HG02623 (cell line): ENCODE results near the gene AGAP1.

ENCODE experiments used
- ATAC-seq: cut with Tn5 transposase; IDR thresholded peaks from one replicate; pipeline ENCODE4 v1.9.1; 2021; ENCODE audit warnings: moderate library complexity; ENCODE audit not compliant: unreplicated experiment

The AGAP1 gene

GRCh38 chr2:235703711-235704295 lies 210.0 kb downstream of the AGAP1 start:
- ATAC-seq: no peak

DNA sequence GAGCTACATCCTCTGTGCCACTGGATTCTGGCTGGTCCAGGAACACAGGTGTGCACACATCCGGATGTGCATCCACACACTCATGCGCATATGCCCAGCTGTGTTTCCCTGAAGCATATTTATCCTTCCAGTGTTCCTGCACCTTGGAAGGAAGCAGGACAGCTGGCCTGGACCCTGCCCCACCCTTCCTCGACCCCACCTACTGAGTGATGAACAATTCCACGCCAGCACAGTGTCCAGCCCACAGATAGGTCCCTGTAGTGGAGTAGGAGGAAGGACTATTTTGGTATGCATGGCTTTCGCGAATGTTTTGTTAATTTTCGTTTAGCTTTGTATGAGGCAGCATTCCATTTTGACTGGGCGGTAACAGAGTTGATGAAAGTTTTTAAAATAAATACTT lies 211.5 kb downstream of the AGAP1 start:
- no peak for ATAC-seq

- no peak for ATAC-seq
Observed at GRCh38 chr2:235706506-235706905, 212.7 kb downstream of the AGAP1 start.

- no peak for ATAC-seq
Observed at GRCh38 chr2:235707411-235708096, 213.7 kb downstream of the AGAP1 start.

DNA sequence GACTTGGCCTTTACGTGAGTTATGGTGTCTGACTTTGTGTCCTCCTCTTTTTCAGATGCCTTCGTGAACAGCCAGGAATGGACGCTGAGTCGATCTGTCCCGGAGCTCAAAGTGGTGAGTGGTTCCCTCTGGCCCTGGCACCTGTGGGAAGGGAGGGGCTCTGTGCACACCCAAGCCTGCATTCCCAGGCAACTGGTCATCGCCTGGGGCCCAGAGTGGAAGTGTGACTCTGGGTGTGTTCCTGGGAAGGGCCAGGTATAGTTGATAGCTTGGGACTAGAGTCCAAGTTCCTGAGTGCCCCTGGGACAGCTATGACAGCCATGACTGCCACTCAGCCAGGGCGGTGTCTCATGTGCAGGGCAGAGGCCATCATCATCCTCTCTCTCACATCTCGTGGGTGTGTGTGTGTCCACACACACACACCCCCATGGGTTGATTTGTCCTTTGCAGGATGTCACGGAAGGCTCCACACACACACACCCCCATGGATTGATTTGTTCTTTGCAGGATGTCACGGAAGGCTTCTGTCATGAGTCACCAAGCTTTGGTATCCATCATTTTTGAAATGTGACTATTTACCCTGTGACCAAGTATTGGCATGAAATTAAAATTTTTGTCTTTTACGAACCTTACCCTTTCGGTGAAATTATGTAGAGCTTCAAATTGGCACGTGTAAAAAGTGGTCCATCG lies 215.4 kb downstream of the AGAP1 start:
- no peak for ATAC-seq

- no peak for ATAC-seq
Observed at GRCh38 chr2:235709969-235710879, 216.4 kb downstream of the AGAP1 start.

- ATAC-seq: no peak
Observed at GRCh38 chr2:235710933-235711332, 217.1 kb downstream of the AGAP1 start.

- ATAC-seq: no peak
Observed at GRCh38 chr2:235711527-235711926, 217.7 kb downstream of the AGAP1 start.

- ATAC-seq: no peak
Observed at GRCh38 chr2:235712176-235712575, 218.3 kb downstream of the AGAP1 start.

DNA sequence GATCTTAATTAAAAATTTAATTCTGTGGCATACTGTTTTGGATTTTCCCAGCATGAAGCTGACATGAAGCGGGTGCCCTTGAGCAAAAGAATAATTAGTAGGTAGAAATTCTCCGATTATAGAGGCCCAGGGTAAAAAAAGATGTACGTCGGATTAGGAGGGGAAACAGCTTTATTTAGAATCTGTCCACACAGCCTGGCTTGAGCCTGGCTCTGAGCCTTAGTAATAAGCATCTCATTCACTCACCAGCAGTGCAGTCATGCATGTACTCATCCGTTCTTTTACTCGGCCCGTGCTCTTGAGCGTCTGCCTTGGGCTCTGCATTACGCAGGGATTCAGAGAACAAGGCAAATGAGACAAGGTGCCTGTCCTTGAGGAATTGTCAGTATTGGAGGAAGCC lies 219.3 kb downstream of the AGAP1 start:
- ATAC-seq: no peak

DNA sequence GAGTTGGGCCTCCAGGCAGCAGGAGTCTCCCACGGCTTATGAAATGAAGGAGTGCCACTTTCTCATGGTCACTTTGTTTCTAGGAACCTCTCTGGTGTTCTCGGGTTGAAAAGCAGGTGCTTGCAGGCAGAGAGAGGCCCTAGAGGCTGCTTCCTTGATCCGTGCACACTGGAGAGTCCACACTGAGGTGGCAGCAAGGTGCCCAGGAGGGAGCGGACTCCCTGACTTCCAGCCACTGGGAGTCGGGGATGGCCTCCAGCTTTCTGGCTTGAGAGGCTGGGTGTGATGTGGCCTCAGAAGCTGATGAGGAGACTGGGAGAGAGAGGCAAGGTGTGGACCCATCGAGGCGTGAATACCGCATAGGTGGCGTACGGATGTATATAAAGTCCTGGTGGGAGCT lies 221.8 kb downstream of the AGAP1 start:
- ATAC-seq: no peak

GRCh38 chr2:235716875-235717496 lies 223.1 kb downstream of the AGAP1 start:
- no peak for ATAC-seq

DNA sequence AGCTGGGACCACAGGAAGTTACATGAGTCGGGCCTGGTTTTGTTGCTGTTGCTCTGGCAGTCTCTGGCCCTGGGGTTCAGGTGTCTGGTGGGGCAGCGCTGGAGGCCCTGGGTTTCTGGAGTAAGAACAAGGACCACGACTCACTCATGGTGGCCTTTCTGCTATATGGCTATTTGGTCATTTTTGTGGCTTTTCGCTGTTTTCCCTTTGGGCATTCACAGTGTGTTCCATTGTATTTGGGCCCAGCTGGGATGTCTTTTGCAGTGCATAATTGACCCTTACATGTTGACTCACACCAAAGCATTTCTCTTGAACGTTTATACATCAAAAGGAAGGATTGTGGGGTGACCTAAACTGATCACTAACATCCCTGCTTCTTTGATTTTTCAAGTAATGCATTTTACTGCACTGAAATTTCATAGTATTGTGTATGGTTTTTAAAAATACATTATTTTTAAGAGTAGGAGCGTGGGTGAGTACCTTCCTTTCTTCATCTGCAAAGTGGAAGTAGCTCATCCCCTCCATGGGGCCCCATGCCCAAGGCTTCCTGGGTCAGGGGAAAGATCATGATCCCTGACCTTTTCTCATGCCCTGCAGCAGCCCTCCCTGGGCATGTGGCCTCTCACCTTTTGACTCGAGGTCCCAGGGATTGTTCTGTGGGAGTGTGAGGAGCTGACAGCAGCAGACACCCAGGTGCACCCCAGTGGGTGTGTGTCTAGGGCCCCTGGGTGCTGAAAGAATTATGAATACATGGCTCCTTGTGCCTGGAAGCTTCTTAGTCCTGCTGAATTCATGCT lies 225.5 kb downstream of the AGAP1 start:
- ATAC-seq: no peak

GRCh38 chr2:235721625-235722024 lies 227.8 kb downstream of the AGAP1 start:
- ATAC-seq: no peak

DNA sequence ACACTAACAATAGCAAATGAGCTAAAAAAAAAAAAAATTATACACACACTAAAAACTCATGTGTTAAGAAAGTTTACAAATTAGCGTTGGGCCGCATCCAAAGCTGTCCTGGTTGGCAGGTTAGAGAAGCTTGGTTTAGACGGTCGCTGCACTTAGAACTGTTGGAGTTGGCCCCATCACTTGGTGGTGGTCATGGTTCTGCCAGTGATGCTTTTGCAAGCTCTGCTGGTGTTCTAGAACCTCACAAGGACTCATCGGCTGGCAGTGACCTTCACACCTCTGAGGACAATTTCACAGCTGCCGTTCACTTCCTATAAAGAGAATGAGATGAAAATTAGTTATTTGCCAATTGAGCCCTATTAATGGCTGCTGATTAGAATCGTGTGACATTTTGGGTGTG lies 229.0 kb downstream of the AGAP1 start:
- no peak for ATAC-seq

DNA sequence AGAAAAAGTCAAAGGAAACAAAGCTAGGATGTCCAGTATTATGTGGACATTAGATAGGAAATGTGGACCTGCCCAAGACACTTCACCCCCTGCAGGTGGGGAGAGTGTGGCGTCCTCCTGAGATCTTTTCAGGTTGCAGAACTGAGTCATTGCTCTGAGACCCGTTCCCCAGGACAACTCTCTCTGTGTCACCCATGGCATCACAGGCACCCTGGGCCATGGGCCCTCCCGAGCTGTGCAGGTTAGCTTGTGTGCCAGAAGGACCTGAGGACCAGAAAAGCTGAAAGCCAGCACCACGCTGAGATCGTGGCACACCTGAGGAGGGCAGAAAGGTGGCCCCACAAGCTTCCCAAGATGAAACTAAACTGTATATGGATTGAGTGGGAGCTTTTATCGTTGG lies 229.5 kb downstream of the AGAP1 start:
- ATAC-seq: no peak

DNA sequence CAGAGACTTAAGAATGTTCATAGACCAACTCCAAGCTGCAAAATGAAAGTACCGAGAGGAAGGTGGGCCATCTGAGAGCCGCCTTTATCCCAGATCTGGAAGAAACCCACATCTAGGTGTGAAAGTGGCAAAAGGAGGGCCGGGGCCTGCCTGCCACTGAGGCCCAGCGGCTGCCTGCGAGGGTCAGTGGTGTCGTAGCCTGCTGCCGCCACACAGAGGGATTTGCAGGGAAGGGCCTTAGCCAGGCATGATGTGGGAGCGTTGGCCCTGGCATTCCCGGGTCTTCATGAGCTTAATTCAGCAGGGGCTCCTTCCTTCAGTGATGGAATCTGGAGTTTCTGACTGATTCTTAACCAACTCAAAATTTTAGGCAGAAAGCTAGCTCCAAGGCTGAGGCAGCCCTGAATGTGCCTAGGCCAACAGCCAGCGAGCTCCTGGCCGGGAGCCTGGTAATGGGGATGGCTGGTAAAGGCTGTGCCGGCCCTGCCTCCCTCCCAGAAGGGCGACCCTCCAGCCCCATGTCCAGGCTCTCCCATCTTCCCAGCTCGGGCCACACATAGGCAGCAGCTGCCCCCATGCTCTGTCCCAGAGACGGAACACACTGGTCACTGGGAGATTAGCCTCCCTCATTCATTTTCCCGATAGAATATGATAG lies 230.1 kb downstream of the AGAP1 start:
- ATAC-seq: no peak

DNA sequence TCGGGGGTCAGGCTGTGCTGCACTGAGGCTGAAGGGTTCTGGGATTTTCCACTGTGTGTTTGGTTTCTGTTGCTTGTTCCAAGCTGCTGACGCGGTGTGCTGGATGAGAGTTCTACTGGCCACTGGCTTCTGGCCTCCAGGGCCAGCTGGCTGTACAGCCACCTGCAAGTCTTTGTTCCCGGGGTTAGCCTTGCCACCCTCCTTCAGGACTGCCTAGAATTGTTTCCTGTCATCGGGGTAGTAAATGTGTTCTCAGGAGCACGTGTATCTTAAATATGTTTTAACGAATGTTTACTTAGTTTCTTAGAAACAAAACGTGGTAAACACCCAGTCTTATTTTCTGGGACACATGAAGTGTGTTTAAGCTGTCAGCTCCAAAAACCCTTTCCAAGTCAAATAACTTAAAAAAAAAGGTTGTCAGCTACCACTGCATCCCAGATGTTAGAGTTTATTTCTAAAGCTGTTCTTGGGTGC lies 231.2 kb downstream of the AGAP1 start:
- ATAC-seq: no peak

GRCh38 chr2:235725841-235726240 lies 232.0 kb downstream of the AGAP1 start:
- ATAC-seq: no peak
